ENCODE results near the gene PDE2A. TPM values are rescaled to one million over a fixed set of nuclear protein-coding genes. Genes with fewer than 3 reads are reported as not detected.

The PDE2A gene
- total and polyA plus RNA-seq, 2 donors (not counting 1 experiment from before 2014, with no cell fraction given) = 0.88 to 2.9 TPM

GRCh38 chr11:72665911-72666472, 8.2 kb downstream of the PDE2A start:
- no peak overlapping the region for H3K4me3 Mint-ChIP-seq
- H3K79me2 ChIP-seq (ENCODE audit: control insufficient read depth, insufficient read depth, low read length) = no peaks in the 10 kb centered on the region
- H3K4me3 ChIP-seq (ENCODE audit: control extremely low read depth in 1 of 5, extremely low read depth in 1 of 5, insufficient read depth in 1 of 5, low read depth in 2 of 5, low read length in 4 of 5) = no peak overlapping the region
- H3K4me1 ChIP-seq (ENCODE audit: control insufficient read depth in 2 of 2, insufficient read depth in 2 of 2, low read length in 2 of 2) = no peaks in the 10 kb centered on the region
- DNase-seq (no peak), ATAC-seq (ENCODE audit: low read depth) (no peak)
- 45% methylated on average over 6 of the region's 6 CpGs for WGBS (ENCODE audit: insufficient coverage)
- TF ChIP-seq EZH2 (IDR thresholded peaks at IDR 0.05; ENCODE audit: borderline replicate concordance, insufficient read depth, low read depth, low read length, poor library complexity, severe bottlenecking) (no peak), CTCF (IDR thresholded peaks at IDR 0.05) (no peak)
- no peak overlapping the region for H3K9ac ChIP-seq (ENCODE audit: low read length)
- no peak overlapping the region for H3K27ac Mint-ChIP-seq
- H3K27me3 ChIP-seq (replicated peaks in 1 of 4; ENCODE audit: control extremely low read depth in 1 of 4, control insufficient read depth in 3 of 4, insufficient read depth in 4 of 4, low read length in 3 of 4) = peaks cover 0 to 58% (median 26%) of the 10 kb centered on the region in 4 experiments
- H4K20me1 ChIP-seq (ENCODE audit: control insufficient read depth, insufficient read depth, low read length, poor library complexity, severe bottlenecking) = no peaks in the 10 kb centered on the region
- H3K4me1 Mint-ChIP-seq = no peaks in the 10 kb centered on the region
- H2AFZ ChIP-seq (ENCODE audit: insufficient read depth, low read depth, low read length, poor library complexity, severe bottlenecking) = no peak overlapping the region
- no peak overlapping the region for H3K4me2 ChIP-seq (replicated peaks; ENCODE audit: low read depth, low read length, poor library complexity, severe bottlenecking)
- ChIA-PET CTCF (interaction anchor here (1.2 kb wide), 1 partner anchor 21 kb away, joined by 3 read pairs; no protein-coding TSS in a partner anchor), POLR2A (no interaction called here)
- H3K27ac ChIP-seq (ENCODE audit: low read length in 2 of 2) = no peak overlapping the region
- H3K9me3 ChIP-seq (ENCODE audit: control extremely low read depth in 1 of 3, control insufficient read depth in 2 of 3, insufficient read depth in 1 of 3, low read length in 2 of 3) = peaks cover 0 to 29% (median 12%) of the 10 kb centered on the region in 3 donors
- no peaks in the 10 kb centered on the region for H3K36me3 ChIP-seq (replicated peaks in 1 of 2; ENCODE audit: control extremely low read depth in 1 of 2, control insufficient read depth in 1 of 2, extremely low read depth in 1 of 2, insufficient read depth in 2 of 2, low read length in 1 of 2)
- H3K27me3 Mint-ChIP-seq = peaks cover 56% of the 10 kb centered on the region
- intact Hi-C loops (cut with micrococcal nuclease) = no loop called here
- H3K9me3 Mint-ChIP-seq (ENCODE audit: insufficient read depth) = peaks cover 4% of the 10 kb centered on the region

GRCh38 chr11:72662036-72662435, 12.2 kb downstream of the PDE2A start:
- no peak overlapping the region for H2AFZ ChIP-seq (ENCODE audit: insufficient read depth, low read depth, low read length, poor library complexity, severe bottlenecking)
- ChIA-PET CTCF (no interaction called here), POLR2A (no interaction called here)
- H3K27me3 ChIP-seq (replicated peaks in 1 of 4; ENCODE audit: control extremely low read depth in 1 of 4, control insufficient read depth in 3 of 4, insufficient read depth in 4 of 4, low read length in 3 of 4) = peaks cover 0 to 22% (median 3%) of the 10 kb centered on the region in 4 experiments
- H4K20me1 ChIP-seq (ENCODE audit: control insufficient read depth, insufficient read depth, low read length, poor library complexity, severe bottlenecking) = no peaks in the 10 kb centered on the region
- intact Hi-C loops (cut with micrococcal nuclease) = no loop called here
- no peaks in the 10 kb centered on the region for H3K4me1 ChIP-seq (ENCODE audit: control insufficient read depth in 2 of 2, insufficient read depth in 2 of 2, low read length in 2 of 2)
- no peak overlapping the region for H3K4me3 ChIP-seq (ENCODE audit: control extremely low read depth in 1 of 5, extremely low read depth in 1 of 5, insufficient read depth in 1 of 5, low read depth in 2 of 5, low read length in 4 of 5)
- no peak overlapping the region for H3K9ac ChIP-seq (ENCODE audit: low read length)
- Mint-ChIP-seq H3K9me3 (ENCODE audit: insufficient read depth) (peaks cover under 1% of the 10 kb centered on the region), H3K27me3 (peaks cover 48% of the 10 kb centered on the region), H3K27ac (no peak overlapping the region), H3K4me3 (no peak overlapping the region), H3K4me1 (no peaks in the 10 kb centered on the region)
- TF ChIP-seq CTCF (IDR thresholded peaks at IDR 0.05) = no peak
- no peak for TF ChIP-seq EZH2 (IDR thresholded peaks at IDR 0.05; ENCODE audit: borderline replicate concordance, insufficient read depth, low read depth, low read length, poor library complexity, severe bottlenecking)
- ATAC-seq (ENCODE audit: low read depth) (no peak), DNase-seq (no peak)
- H3K36me3 ChIP-seq (replicated peaks in 1 of 2; ENCODE audit: control extremely low read depth in 1 of 2, control insufficient read depth in 1 of 2, extremely low read depth in 1 of 2, insufficient read depth in 2 of 2, low read length in 1 of 2) = no peaks in the 10 kb centered on the region
- 88% methylated on average over 4 of the region's 5 CpGs for WGBS (ENCODE audit: insufficient coverage)
- peaks cover 0 to 6% (median 0%) of the 10 kb centered on the region in 3 donors for H3K9me3 ChIP-seq (ENCODE audit: control extremely low read depth in 1 of 3, control insufficient read depth in 2 of 3, insufficient read depth in 1 of 3, low read length in 2 of 3)
- H3K79me2 ChIP-seq (ENCODE audit: control insufficient read depth, insufficient read depth, low read length) = no peaks in the 10 kb centered on the region
- no peak overlapping the region for H3K27ac ChIP-seq (ENCODE audit: low read length in 2 of 2)
- H3K4me2 ChIP-seq (replicated peaks; ENCODE audit: low read depth, low read length, poor library complexity, severe bottlenecking) = no peak overlapping the region

Measured in B cell (primary cell).